HEK293T (cell line): Measurements from ENCODE around the gene IGFBP3.

Experiments used
- CTCF ChIA-PET: fragments of 350-600 bp; formaldehyde crosslinking; extraction: SDS; loops from one replicate; lab custom pipeline; 2021; ENCODE audit warnings: antibody characterized with exemption, inconsistent platforms; lab: Yijun Ruan, JAX
- POLR2A ChIA-PET: fragments of 350-600 bp; formaldehyde crosslinking; extraction: SDS; loops from one replicate; lab custom pipeline; 2020; ENCODE audit warnings: antibody characterized with exemption, inconsistent platforms; lab: Yijun Ruan, JAX
- DNase-seq: peaks from one replicate; pipeline ENCODE4 v3.0.0; 2012; ENCODE audit warnings: mixed read lengths; ENCODE audit errors: extremely low spot score
- ARNT ChIP-seq: fragments of 450-650 bp; IDR thresholded peaks from 2 replicates; pipeline ENCODE4 v1.6.1; 2017; ENCODE audit warnings: mild to moderate bottlenecking
- BHLHE40 ChIP-seq: fragments of 450-650 bp; IDR thresholded peaks from 2 replicates; pipeline ENCODE4 v1.6.1; 2016; ENCODE audit warnings: mild to moderate bottlenecking, moderate library complexity, borderline replicate concordance
- CTBP1 ChIP-seq: fragments of 450-650 bp; IDR thresholded peaks from 2 replicates; pipeline ENCODE4 v1.6.1; 2016; ENCODE audit warnings: borderline replicate concordance
- ELF4 ChIP-seq: fragments of 450-650 bp; IDR thresholded peaks from 2 replicates; pipeline ENCODE4 v1.6.1; 2017; ENCODE audit warnings: antibody characterized with exemption
- FOXA1 ChIP-seq: fragments of 450-650 bp; IDR thresholded peaks from 2 replicates; pipeline ENCODE4 v1.6.1; 2016; ENCODE audit warnings: mild to moderate bottlenecking
- FOXK2 ChIP-seq: fragments of 450-650 bp; IDR thresholded peaks from 2 replicates; pipeline ENCODE4 v1.6.1; 2016; ENCODE audit warnings: mild to moderate bottlenecking
- FOXM1 ChIP-seq: fragments of 450-650 bp; IDR thresholded peaks from 2 replicates; pipeline ENCODE4 v1.6.1; 2017; ENCODE audit warnings: mild to moderate bottlenecking, borderline replicate concordance
- HDGF ChIP-seq: fragments of 450-650 bp; IDR thresholded peaks from 2 replicates; pipeline ENCODE4 v1.6.1; 2017; ENCODE audit warnings: antibody characterized with exemption, borderline replicate concordance
- L3MBTL2 ChIP-seq: fragments of 450-650 bp; conservative IDR thresholded peaks from 2 replicates; pipeline ENCODE4 v1.6.1; 2016; ENCODE audit warnings: mild to moderate bottlenecking
- LEF1 ChIP-seq: fragments of 450-650 bp; IDR thresholded peaks from 2 replicates; pipeline ENCODE4 v1.6.1; 2017; ENCODE audit warnings: mild to moderate bottlenecking, borderline replicate concordance
- NFRKB ChIP-seq: fragments of 450-650 bp; IDR thresholded peaks from 2 replicates; pipeline ENCODE4 v1.6.1; 2016; ENCODE audit warnings: mild to moderate bottlenecking, moderate library complexity
- SP1 ChIP-seq: fragments of 450-650 bp; IDR thresholded peaks from 2 replicates; pipeline ENCODE4 v1.6.1; 2017
- SUZ12 ChIP-seq: fragments of 450-650 bp; IDR thresholded peaks from 2 replicates; pipeline ENCODE4 v1.6.1; 2016; ENCODE audit warnings: mild to moderate bottlenecking
- TARDBP ChIP-seq: fragments of 450-650 bp; IDR thresholded peaks from 2 replicates; pipeline ENCODE4 v1.6.1; 2016
- ZNF384 ChIP-seq: fragments of 450-650 bp; IDR thresholded peaks from 2 replicates; pipeline ENCODE4 v1.6.1; 2016
- TF ChIP-seq, protein P1 (sequence below): fragments of 450-650 bp; IDR thresholded peaks from 2 replicates; pipeline ENCODE4 v1.6.1; 2016

The IGFBP3 gene, protein sequence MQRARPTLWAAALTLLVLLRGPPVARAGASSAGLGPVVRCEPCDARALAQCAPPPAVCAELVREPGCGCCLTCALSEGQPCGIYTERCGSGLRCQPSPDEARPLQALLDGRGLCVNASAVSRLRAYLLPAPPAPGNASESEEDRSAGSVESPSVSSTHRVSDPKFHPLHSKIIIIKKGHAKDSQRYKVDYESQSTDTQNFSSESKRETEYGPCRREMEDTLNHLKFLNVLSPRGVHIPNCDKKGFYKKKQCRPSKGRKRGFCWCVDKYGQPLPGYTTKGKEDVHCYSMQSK

DNA sequence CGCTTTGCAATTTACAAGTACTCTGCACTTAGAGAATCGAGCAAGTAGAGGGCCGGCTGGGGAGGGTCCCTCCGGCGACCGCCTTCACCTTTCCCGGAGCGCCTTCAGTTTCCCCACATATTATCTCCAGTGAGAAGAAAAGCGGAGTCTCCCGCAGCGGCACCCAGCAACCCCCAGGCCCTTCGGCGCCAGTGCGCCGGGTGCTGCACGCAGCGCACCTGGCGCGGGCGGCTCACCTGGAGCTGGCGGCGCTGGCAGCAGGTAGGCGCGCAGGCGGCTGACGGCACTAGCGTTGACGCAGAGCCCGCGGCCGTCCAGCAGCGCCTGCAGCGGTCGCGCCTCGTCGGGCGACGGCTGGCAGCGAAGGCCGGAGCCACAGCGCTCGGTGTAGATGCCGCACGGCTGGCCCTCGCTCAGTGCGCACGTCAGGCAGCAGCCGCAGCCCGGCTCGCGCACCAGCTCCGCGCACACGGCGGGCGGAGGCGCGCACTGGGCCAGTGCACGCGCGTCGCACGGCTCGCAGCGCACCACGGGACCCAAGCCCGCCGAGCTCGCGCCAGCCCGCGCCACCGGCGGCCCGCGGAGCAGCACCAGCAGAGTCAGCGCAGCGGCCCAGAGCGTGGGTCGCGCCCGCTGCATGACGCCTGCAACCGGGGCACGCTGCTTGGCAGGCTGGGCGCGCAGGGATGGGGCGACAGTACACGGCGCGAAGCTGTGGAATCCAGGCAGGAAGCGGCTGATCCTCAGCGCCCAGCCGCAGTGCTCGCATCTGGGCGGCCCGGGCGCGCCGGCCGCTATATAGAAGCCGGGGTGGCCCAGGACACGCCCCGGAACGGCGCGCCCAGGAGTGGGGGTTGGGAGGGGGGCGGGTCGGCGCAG lies at the start of gene IGFBP3:
Gene IGFBP3, minus strand, starts transcription at position 771 of the 879 bp plus-strand sequence. Its CDS starts 132 bp downstream, at position 639.
- no peak for TF ChIP-seq TARDBP
- no peak for TF ChIP-seq FOXM1
- TF ChIP-seq SP1 = no peak
- TF ChIP-seq ELF4 = no peak
- no peak for TF ChIP-seq LEF1
- TF ChIP-seq, protein P1, sequence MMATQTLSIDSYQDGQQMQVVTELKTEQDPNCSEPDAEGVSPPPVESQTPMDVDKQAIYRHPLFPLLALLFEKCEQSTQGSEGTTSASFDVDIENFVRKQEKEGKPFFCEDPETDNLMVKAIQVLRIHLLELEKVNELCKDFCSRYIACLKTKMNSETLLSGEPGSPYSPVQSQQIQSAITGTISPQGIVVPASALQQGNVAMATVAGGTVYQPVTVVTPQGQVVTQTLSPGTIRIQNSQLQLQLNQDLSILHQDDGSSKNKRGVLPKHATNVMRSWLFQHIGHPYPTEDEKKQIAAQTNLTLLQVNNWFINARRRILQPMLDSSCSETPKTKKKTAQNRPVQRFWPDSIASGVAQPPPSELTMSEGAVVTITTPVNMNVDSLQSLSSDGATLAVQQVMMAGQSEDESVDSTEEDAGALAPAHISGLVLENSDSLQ = no peak
- TF ChIP-seq ZNF384 = no peak
- no peak for TF ChIP-seq BHLHE40
- TF ChIP-seq FOXK2 = no peak
- no peak for TF ChIP-seq FOXA1
- no peak for TF ChIP-seq ARNT
- TF ChIP-seq SUZ12 = no peak
- TF ChIP-seq L3MBTL2 = no peak
- TF ChIP-seq HDGF = no peak
- TF ChIP-seq NFRKB = no peak
- no peak for TF ChIP-seq CTBP1
- ChIA-PET POLR2A (no interaction called here), CTCF (interaction anchor here (0.6 to 2.9 kb wide), 4 partner anchors 33 to 1166 kb away, joined by 3 to 13 read pairs (median 8); no protein-coding TSS in a partner anchor)
- DNase-seq = peak; percentile 48

DNA sequence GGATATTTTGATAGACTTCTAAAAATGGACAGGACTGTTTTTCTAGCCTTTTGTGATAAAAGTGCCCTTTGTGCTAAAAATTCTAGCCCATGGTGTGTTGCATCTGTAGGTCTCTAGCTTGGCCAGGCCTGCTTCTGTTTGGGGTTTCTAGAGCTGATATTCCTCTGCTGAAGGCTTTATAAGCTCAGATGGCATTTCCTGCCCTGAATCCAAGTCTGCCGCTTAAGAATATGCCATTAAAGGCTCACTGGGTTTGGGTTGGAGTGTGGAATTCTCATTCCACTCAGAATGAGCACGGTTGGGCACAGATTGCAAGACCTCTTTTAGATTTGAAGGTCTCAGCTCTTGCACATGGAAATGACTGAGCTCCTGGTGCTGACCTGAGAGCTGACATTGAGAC lies 49.4 kb upstream of the IGFBP3 start:
- TF ChIP-seq SUZ12 (no peak), FOXK2 (no peak), ARNT (no peak), HDGF (no peak), FOXM1 (no peak), ELF4 (no peak), FOXA1 (no peak), TARDBP (no peak), L3MBTL2 (no peak)
- no peak for DNase-seq
- ChIA-PET POLR2A (no interaction called here), CTCF (interaction anchor here (0.5 kb wide), 1 partner anchor 1100 kb away, joined by 3 read pairs; no protein-coding TSS in a partner anchor)

DNA sequence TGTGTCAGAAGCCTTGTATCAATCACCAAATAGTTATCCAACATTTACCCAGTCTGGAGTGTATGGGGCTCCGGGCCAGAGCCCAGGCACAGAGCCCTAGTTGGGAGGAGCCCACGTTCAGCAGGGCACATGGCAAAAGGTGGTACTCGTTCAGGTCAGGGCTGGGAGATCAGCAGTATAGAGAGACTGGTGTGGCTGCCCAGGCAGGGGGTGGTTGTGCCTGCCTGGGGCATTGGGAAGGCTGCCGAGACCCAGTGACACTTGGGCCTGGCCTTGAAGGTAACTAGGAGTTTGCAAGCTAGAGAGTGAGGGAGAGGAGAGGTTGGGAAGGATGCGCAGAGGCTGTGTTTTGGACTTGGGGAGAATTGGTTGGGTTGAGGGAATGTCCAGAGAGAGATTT lies 48.9 kb upstream of the IGFBP3 start:
- CTCF ChIA-PET = interaction anchor here (0.5 kb wide), 1 partner anchor 1100 kb away, joined by 3 read pairs; no protein-coding TSS in a partner anchor
- no peak for DNase-seq
- TF ChIP-seq BHLHE40 (no peak), CTBP1 (no peak), FOXK2 (no peak), TARDBP (no peak), ARNT (no peak), ELF4 (no peak), FOXM1 (no peak), LEF1 (no peak), NFRKB (no peak)
- POLR2A ChIA-PET = no interaction called here

DNA sequence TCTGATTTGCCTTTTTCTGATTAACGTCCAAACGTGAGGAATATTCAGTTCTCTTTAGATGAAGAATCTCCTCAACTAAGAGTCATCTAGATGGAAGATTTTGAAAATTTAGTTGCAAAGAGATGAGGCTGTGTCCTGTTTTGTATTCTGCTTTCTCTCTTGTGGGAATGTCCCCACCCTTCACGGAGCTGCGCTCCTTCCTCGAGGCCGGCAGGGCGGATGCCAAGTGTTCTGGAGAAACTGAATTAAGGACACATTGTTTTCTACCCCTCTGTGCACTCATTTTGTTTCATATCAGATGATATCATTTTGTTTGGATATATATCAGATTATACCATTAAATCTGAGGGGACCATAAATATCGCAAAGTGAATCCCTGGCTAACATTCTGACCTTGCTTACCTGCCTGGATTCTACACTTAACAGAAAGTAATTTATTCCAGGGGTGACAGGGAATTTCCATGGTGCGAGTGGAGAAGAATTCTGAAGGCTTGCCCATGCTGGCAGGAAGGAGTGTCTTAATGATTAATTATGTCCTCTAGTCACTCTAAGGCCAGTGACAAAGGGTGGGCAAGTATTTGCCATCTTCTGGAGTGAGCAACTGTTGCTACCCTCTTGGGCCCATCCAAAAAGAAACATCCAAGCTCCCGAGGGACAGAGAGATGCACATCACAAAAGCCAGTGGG lies 47.9 kb upstream of the IGFBP3 start:
- POLR2A ChIA-PET = no interaction called here
- TF ChIP-seq FOXK2 (no peak), L3MBTL2 (no peak), ZNF384 (no peak), SP1 (no peak), FOXM1 (no peak), LEF1 (no peak), SUZ12 (no peak), HDGF (no peak), BHLHE40 (no peak), FOXA1 (no peak)
- TF ChIP-seq, protein P1 = no peak
- CTCF ChIA-PET = no interaction called here
- no peak for DNase-seq

DNA sequence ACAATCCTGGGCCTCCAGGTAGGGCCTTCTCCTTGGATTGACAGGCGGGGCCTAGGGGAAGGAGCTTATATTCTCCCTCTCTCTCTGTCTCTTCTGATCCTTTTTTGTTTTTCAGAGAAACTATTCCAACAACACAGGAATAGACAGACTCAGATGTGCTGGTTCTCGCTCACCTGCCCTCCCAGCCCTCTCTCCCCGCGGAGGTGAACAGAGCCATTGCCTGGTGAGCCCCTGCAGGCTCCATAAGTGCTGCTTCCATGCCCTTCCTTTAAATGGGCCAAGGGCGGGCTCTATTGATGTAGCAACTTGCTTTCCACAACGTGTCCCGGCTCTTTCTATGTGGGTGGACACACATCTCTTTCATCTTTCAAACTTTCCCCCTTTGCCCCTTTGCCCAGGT lies 47.2 kb upstream of the IGFBP3 start:
- CTCF ChIA-PET = interaction anchor here (0.6 kb wide), 1 partner anchor 12 kb away, joined by 3 read pairs; no protein-coding TSS in a partner anchor

More for the DNA sequence above, 47.2 kb upstream of the IGFBP3 start:
- DNase-seq = no peak
- POLR2A ChIA-PET = no interaction called here
- TF ChIP-seq SUZ12 = no peak
- TF ChIP-seq FOXM1 = no peak
- TF ChIP-seq FOXA1 = no peak
- TF ChIP-seq NFRKB = no peak
- no peak for TF ChIP-seq ZNF384
- TF ChIP-seq FOXK2 = no peak
- TF ChIP-seq LEF1 = no peak
- TF ChIP-seq BHLHE40 = no peak
- TF ChIP-seq, protein P1 = no peak
- no peak for TF ChIP-seq TARDBP
- TF ChIP-seq L3MBTL2 = no peak
- no peak for TF ChIP-seq SP1
- TF ChIP-seq ELF4 = no peak
- no peak for TF ChIP-seq ARNT
- TF ChIP-seq CTBP1 = no peak
